PC-3 (cell line): ENCODE data around the gene FHL2.

ENCODE experiments used
- CTCF ChIP-seq: fragments of 300-600 bp; sonication (generic); conservative IDR thresholded peaks from 2 replicates; pipeline ENCODE4 v1.5.1; 2017; ENCODE audit warnings: antibody characterized with exemption, low read depth, mild to moderate bottlenecking, low read length
- EZH2 ChIP-seq: fragments of 300-600 bp; sonication (generic); IDR thresholded peaks from one replicate; pipeline ENCODE4 v1.6.1; 2017; ENCODE audit warnings: antibody characterized with exemption, mild to moderate bottlenecking, low read length; ENCODE audit not compliant: unreplicated experiment
- EZH2phosphoT487 ChIP-seq: fragments of 300-600 bp; sonication (generic); IDR thresholded peaks from 2 replicates; pipeline ENCODE4 v1.6.1; 2018; ENCODE audit warnings: mild to moderate bottlenecking, antibody characterized with exemption, low read length, borderline replicate concordance

GRCh38 chr2:105397953-105398335 lies 907 bp downstream of the FHL2 start:
- TF ChIP-seq CTCF = no peak
- TF ChIP-seq EZH2 = no peak
- TF ChIP-seq EZH2phosphoT487 = no peak
